NCI-H146 (cell line): ENCODE results near the gene EFHD1.

Experiments
- DNase-seq: peaks from one replicate; lab custom pipeline; 2025; lab: John Stamatoyannopoulos, UW

Gene EFHD1

GRCh38 chr2:232633413-232634205 lies at the start of gene EFHD1:
Gene EFHD1 (plus strand): TSS chr2:232633604. CDS start chr2:232633705, 101 bp downstream.
- DNase-seq, result peak; percentile 75

DNA sequence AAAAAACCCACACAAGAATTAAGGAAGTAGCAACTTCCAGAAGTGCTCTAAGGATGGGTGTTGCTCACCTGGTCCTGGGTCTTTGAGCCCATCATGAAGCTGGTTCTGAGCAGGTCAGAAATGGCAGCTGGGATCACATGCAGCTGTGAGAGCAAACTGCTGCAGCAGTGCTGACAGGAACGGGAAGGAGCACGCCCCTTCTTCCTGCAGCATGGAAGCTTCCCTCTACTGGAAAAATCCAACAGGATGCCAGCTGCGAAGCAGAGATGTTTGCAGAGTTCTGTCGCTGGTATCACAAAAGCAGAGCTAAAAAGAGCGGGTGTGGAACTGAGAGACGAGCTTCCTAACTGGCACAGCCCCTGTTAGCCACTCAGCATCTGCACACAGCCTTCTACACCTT lies 49.2 kb upstream of the EFHD1 start:
- DNase-seq, result no peak

DNA sequence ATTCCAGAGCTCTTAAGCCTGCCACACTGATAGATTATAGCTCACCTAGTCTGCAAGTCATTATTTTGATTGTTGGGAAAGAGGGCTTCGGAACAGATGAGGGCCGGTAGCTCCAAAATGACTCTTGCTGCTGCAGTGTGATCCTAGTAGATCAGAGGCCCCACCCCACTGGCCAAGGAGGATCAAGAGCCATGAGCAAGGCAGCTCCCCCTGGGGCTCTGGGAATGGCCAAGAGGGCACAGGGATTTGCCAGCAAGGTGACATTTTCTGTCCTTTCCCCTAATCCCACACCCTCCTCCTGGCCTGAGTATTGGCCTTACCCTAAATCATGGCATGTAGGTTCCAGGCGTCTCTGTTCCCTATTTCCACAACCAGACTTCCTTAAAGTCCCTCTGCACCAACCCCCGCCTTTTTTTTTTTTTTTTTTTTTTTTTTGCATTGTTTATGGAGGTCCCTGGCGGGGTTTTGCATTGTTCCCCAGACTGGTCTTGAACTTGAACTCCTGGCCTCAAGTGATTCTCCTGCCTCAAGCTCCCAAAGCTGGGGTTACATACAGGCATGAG lies 46.4 kb upstream of the EFHD1 start:
- no peak for DNase-seq

- no peak for DNase-seq
Observed at GRCh38 chr2:232587512-232587911, 45.9 kb upstream of the EFHD1 start.

DNA sequence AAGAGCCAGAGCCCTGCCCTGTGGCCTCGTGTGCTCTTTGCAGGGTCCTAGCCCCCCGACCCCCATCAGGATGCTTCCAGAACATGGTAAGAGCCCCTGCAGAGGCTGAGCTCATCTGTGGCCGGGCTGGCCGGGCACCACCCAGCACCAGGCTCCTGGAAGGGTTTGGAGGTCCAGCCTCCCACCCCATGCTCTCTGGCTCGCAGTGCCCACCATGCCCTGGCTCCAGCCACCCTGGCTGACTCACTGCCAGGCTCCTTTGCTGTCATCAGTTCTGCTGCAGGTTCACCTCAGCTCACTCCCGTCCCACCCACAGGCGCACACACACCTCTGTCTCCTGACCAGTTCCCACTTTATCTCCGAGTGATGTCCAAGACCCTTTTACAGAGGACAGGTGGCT lies 45.4 kb upstream of the EFHD1 start:
- DNase-seq, result no peak

DNA sequence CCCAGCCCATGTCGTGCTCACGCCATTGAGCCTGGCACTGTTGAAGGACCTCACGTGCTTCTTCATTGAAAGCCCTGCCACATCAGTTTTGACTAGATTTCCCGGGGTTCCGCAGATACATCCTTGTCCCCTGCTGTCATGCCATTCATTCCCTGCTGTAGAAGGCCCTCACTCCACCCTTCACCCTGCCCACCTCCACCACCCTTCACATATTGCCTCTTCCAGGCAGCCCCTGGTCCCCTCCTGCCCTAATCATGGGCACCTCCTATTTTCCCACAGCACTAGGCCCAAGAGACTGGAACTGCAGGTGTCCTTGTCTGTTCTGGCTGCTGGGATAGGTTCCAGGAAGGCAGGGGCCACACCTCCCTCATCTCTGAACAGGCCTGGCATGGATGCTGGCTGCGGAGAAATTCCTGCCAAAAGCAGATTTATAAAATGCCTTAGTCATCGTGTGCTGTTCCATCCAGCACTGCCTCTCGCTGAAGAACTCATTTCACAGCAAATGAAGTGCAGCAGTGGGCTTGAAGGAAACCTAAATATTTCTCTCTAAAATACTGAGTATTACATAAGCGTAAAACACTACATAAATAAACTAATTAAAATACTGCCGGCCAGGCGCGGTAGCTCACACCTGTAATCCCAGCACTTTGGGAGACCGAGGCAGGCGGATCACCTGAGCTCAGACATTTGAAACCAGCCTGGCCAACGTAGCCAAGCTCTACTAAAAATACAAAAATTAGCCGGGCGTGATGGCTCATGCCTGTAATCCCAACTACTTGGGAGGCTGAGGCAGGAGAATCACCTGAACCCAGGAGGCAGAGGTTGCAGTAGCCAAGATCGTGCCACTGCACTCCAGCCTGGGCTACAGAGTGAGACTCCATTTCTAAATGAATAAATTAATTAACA lies 44.5 kb upstream of the EFHD1 start:
- no peak for DNase-seq

DNA sequence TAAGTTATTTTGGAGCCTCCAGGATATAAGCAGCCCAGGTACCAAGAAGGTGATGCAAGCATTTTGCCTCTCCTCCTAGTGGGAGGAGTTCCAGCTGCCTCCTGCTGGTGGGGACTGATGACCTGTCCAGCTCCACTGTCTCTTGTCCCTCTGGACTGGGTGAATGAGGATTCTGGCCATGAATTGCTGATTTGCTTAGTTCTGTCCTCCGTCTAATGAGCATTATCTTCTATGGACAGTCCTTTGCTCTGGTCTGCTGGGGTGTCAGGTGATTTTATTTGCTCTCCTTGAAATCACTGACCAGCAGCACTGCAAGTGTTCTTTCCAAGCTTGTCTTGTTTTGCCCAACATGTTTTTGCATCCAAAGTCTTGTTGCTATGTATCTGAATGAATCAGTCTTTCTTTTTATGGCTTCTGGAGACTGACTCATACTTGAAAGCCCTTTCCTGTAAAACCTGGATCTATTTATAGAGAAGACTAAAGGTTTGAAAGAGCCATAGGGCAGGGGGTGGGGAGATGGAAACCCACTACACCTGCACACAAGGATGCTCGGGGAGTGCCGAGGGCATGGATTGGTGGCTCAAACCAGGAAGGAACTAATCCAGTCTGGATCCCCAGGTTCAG lies 40.5 kb upstream of the EFHD1 start:
- no peak for DNase-seq

DNA sequence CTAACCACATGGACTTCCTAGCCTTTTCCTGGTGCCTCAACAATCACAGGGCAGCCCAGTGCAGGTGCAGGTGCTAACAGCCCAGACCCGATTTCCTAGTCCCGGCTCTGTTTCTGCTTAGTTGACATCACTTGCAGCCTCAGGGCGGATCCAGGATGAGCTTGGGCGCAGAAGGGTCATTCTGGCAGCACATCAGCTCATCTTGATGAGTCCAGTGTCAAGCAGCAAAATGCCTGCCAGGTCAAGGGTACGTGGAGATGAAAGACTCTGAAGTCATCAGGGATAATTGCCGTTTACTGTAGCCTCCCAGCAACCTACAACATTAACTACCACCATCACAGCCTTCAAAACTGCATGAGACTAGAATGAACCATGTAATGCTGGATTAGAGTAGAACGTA lies 39.4 kb upstream of the EFHD1 start:
- DNase-seq, result no peak

- no peak for DNase-seq
Observed at GRCh38 chr2:232597362-232598079, 35.9 kb upstream of the EFHD1 start.

GRCh38 chr2:232598293-232598692 lies 35.1 kb upstream of the EFHD1 start:
- DNase-seq, result no peak

DNA sequence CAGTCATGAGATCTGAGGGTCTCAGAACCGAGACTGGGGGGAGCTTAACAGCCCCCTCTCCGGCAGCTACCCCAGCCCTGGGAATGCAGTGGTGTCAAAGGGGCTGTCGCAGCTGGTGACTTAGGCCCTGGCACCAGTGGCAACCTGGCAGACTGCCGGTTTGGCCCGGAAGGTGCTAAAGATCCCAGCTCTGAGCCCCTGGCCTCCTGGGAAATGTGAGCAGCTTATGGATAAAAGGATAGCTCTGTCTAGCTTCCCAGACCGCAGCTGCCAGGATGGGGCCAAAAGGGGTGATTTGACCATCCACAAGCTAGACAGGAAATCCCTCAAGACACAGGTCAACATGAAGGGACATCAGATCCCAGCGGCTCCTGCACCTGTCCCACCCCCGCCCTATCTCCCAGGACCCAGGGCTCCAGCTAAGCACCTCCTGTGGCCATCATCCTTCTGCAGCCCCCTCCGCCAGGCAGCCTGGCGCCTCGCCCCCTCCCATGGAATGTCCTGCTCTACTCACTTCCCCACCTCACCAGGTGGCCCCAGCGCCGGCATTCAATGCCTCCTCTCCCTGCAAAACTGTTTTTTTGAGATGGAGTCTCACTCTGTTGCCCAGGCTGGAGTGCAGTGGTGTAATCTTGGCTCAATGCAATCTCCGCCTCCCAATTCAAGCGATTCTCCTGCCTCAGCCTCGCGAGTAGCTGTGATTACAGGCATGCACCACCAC lies 33.2 kb upstream of the EFHD1 start:
- no peak for DNase-seq

DNA sequence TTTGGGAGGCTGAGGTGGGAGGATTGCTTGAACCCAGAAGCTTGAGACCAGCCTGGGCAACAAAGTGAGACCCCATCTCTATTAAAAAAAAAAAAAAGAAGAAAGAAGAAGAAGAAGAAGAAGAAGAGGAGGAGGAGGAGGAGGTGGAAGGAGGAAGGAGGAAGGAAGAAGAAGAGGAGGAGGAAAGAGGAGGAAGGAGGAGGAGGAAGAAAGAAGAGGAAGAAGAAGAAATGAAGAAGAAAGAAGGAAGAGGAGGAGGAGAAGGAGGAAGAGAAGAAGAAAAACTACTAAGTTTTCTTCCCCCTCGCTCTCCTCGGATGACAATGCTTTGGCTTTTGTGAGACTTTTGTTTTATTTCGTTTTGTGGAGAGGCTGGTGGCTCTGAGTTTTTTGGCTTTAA lies 30.1 kb upstream of the EFHD1 start:
- DNase-seq, result no peak

DNA sequence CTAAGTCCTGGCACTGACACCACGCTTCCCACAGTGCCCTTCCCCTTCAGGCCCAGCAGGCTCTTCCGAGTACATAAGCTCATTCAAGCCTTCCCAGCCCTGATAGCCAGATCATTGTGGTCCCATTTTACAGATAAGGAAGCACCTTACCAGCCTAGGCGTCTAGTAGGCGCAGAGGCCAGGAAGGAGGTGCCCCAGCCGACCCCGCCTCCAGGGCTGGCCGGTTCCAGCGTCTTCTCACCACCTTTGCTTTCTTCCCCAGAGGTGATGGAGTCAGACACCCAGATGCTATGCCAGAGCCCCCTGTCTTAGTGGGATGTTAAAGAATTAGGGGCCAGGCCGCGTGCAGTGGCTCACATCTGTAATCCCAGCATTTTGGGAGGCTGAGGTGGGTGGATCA lies 28.9 kb upstream of the EFHD1 start:
- no peak for DNase-seq

DNA sequence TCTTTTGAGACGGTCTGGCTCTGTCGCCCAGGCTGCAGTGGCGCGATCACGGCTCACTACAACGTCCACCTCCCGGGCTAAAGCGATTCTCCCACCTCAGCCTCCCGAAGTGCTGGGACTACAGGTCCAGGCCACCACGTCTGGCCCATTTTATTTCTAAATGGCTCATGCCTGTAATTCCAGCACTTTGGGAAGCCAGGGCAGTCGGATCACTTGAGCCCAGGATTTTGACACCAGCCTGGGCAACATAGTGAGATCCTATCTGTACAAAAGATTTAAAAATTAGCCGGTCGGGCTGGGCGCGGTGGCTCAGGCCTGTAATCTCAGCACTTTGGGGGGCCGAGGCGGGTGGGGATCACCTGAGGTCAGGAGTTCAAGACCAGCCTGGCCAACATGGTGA lies 26.4 kb upstream of the EFHD1 start:
- DNase-seq, result no peak

DNA sequence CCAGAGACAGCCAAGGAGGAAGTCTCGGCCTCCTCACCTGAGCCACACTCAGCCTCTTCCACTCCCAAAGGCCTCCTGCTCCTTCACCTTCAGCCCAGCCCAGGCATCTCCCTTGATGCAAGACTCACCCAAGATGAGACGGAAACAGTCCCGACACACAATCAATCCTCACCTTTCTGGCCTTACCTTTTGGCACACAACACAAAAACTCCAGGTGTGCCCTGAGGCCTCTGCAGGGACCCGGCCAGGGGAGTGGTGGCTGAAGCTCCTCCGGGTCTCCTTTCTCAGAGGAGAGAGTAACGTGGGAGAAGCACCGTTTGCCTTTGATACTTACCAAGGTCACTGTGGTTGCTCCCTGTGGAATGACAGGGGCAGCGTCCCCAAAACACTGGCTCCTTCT lies 23.8 kb upstream of the EFHD1 start:
- no peak for DNase-seq

DNA sequence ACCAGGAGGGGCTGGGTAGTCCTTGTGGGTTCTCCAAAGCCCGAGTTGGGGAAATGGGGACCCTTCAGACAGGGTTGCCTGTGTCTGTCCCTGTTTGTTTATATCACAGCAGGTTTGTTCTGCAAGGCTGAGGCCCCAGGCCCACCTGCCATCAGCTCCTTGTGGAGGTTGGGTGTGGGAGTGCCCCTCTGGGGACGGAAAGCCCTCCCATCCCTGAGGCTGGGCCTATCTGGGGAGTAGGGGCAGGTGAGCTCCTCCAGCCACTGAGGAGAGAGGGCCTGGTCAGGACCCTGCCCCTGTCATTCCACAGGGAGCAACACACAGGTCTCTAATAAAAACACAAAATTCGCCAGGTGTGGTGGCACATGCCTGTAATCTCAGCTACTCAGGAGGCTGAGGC lies 23.3 kb upstream of the EFHD1 start:
- no peak for DNase-seq

- no peak for DNase-seq
Observed at GRCh38 chr2:232611061-232611460, 22.3 kb upstream of the EFHD1 start.

- peak; percentile 56 for DNase-seq
Observed at GRCh38 chr2:232611559-232612218, 21.7 kb upstream of the EFHD1 start.

DNA sequence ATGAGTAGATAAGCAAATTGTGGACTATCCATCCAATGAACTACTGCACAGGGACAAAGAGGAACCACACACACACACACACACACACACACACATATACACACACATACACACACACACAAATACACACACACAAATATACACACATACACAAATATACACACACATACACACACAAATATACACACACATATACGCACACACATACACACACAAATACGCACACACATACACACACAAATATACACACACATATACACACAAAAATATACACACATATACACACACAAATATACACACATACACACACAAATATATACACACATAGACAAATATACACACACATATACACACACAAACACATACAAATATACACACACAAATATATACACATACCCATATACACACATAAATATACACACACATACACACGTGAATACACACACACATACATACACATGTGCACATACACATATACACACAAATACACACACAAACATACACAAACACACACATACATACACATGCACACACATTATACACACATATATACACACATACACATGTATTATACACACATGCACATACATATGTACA lies 19.8 kb upstream of the EFHD1 start:
- DNase-seq, result no peak

DNA sequence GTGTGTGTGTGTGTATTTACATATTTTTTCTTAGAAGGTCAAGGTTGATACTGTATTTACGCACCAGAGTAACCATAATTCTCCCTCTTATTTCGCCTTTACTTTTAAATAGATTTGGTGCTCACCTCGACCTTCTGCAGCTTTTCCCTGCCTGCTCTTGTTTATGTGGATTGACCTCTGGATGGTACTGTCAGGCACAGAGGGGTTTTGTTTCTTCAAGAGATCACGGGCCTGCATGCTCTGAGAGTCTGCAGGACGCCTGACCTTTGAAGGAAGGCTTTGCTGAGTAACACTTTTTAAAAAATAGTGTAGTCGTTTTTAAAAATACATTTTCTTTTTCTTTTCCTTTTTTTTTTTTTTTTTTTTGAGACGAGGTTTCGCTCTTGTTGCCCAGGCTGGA lies 18.1 kb upstream of the EFHD1 start:
- DNase-seq, result no peak
